DND-41 (cell line): ENCODE results near the gene OLFML1.

ENCODE experiments used
- ATAC-seq: fragments of 200-7000 bp; cut with Tn5 transposase; 3 replicates; pipeline ENCODE4 v1.9.1; 2021; ENCODE audit warnings: low read depth; ENCODE audit not compliant: insufficient read depth
- DNase-seq: peaks from one replicate; pipeline ENCODE4 v3.0.0-alpha.2; 2020
- H2AFZ ChIP-seq: 2 replicates; pipeline ENCODE4 v1.6.0; 2012; ENCODE audit warnings: low read depth, low read length
- H3K27ac ChIP-seq: 2 replicates; pipeline ENCODE4 v1.5.1; 2012; ENCODE audit warnings: low read length, inconsistent platforms
- H3K27me3 ChIP-seq: fragments of 200-600 bp; sonication (generic); 2 replicates; pipeline ENCODE4 v1.6.0; 2012; ENCODE audit warnings: low read length, mild to moderate bottlenecking, inconsistent platforms; ENCODE audit not compliant: insufficient read depth, poor library complexity
- H3K36me3 ChIP-seq: 2 replicates; pipeline ENCODE4 v1.5.1; 2012; ENCODE audit warnings: low read length, inconsistent platforms; ENCODE audit not compliant: insufficient read depth
- H3K4me1 ChIP-seq: 2 replicates; pipeline ENCODE4 v1.5.1; 2012; ENCODE audit warnings: mild to moderate bottlenecking, low read length; ENCODE audit not compliant: insufficient read depth
- H3K4me2 ChIP-seq: 2 replicates; pipeline ENCODE4 v1.6.0; 2012; ENCODE audit warnings: mild to moderate bottlenecking, moderate library complexity, low read length, inconsistent platforms; ENCODE audit not compliant: insufficient read depth
- H3K4me3 ChIP-seq, 2 experiments: fragments of 200-600 bp in 1 of 2; shearing (Covaris generic) in 1 of 2; 2 replicates each; pipeline ENCODE4 v1.5.1; 2012 to 2016; ENCODE audit warnings: inconsistent platforms in 2 of 2, low read length in 2 of 2, mild to moderate bottlenecking in 2 of 2, low read depth in 1 of 2, moderate library complexity in 1 of 2
- H3K79me2 ChIP-seq: 2 replicates; pipeline ENCODE4 v1.6.0; 2012; ENCODE audit warnings: low read length, inconsistent platforms; ENCODE audit not compliant: insufficient read depth
- H3K9ac ChIP-seq: 2 replicates; pipeline ENCODE4 v1.6.0; 2012; ENCODE audit warnings: low read depth, mild to moderate bottlenecking, inconsistent platforms, low read length, moderate library complexity
- H3K9me3 ChIP-seq: 2 replicates; pipeline ENCODE4 v1.5.1; 2012; ENCODE audit warnings: low read length, moderate library complexity, mild to moderate bottlenecking, inconsistent platforms; ENCODE audit not compliant: insufficient read depth, severe bottlenecking
- H4K20me1 ChIP-seq: 2 replicates; pipeline ENCODE4 v1.6.0; 2012; ENCODE audit warnings: low read length; ENCODE audit not compliant: insufficient read depth
- EZH2 ChIP-seq: IDR thresholded peaks from 3 replicates; pipeline ENCODE4 v1.6.1; 2012; ENCODE audit warnings: borderline replicate concordance, low read depth, mild to moderate bottlenecking, moderate library complexity, low read length, inconsistent platforms; ENCODE audit not compliant: severe bottlenecking
- TF ChIP-seq, protein P1 (sequence below): IDR thresholded peaks from 2 replicates; pipeline ENCODE4 v1.5.1; 2012; ENCODE audit warnings: borderline replicate concordance, low read length, moderate library complexity, mild to moderate bottlenecking; ENCODE audit not compliant: poor library complexity, severe bottlenecking; ENCODE audit errors: extremely low read depth

The OLFML1 gene

DNA sequence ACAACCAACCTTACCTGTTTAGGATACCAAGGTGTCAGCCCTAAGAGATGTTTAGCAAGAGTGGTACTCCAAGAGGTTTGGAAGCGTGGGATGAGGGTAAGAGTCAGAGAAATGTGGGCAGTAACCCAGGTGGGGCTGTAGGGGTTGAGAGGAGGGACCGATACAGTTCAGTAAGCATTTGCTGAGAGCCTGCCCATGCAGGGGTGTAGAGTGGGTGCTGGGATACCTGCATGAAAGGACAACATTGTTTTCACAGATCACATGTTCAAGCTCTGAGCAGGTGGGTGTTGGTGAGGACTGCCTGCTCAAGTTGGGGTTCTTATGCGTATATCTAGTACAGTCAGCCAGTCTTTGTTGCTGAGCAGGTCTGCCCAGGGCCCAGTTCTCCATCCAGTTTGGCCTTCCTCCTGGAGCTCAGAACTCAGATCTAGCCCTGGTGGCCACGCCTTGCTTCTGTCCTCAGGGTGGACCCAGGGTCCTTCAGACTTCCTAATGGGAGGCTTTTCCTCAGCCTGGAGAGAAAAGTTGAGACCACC lies 43.3 kb downstream of the OLFML1 start:
- Histone ChIP-seq H3K4me3 (no peak overlapping the region), H3K27me3 (peaks cover 5% of the 10 kb centered on the region), H2AFZ (no peak overlapping the region), H3K4me1 (no peaks in the 10 kb centered on the region), H4K20me1 (no peaks in the 10 kb centered on the region), H3K9ac (no peak overlapping the region), H3K4me2 (no peak overlapping the region), H3K27ac (no peak overlapping the region), H3K36me3 (no peaks in the 10 kb centered on the region), H3K79me2 (no peaks in the 10 kb centered on the region), H3K9me3 (no peaks in the 10 kb centered on the region)
- TF ChIP-seq, protein P1, sequence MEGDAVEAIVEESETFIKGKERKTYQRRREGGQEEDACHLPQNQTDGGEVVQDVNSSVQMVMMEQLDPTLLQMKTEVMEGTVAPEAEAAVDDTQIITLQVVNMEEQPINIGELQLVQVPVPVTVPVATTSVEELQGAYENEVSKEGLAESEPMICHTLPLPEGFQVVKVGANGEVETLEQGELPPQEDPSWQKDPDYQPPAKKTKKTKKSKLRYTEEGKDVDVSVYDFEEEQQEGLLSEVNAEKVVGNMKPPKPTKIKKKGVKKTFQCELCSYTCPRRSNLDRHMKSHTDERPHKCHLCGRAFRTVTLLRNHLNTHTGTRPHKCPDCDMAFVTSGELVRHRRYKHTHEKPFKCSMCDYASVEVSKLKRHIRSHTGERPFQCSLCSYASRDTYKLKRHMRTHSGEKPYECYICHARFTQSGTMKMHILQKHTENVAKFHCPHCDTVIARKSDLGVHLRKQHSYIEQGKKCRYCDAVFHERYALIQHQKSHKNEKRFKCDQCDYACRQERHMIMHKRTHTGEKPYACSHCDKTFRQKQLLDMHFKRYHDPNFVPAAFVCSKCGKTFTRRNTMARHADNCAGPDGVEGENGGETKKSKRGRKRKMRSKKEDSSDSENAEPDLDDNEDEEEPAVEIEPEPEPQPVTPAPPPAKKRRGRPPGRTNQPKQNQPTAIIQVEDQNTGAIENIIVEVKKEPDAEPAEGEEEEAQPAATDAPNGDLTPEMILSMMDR, result no peak
- TF ChIP-seq EZH2, result no peak
- ATAC-seq, result no peak
- DNase-seq, result no peak

DNA sequence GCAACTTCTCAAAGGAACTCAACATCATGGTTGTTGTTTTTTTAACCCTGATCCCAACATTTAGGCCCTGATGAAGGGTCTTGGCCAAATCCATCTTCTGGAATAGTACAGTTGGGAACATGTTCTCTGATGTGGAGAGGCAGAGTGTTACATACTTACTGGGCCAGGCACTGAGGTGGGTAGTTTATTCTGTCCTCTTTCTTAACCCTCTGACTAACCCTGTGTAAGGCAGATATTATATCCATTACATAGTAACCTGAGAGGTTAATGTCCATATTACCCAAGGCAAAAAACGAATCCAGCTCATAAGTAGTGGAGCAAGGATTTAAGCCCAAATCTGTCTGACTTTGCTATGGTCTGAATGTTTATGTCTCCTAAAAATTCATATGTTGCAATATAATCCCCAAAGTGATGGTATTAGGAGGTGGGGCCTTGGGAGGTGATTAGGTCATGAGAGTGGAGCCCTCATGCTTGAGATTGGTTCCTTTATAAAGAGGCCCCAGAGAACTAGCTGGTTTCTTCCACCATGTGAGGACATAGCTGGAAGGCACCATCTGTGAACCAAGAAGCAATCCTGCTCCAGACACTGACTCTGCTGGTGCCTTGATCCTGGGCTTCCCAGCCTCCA lies 44.8 kb downstream of the OLFML1 start:
- ATAC-seq (no peak), DNase-seq (no peak)
- Histone ChIP-seq H3K4me2 (no peak overlapping the region), H4K20me1 (no peaks in the 10 kb centered on the region), H3K9ac (no peak overlapping the region), H3K79me2 (no peaks in the 10 kb centered on the region), H3K4me1 (no peaks in the 10 kb centered on the region), H3K9me3 (no peaks in the 10 kb centered on the region), H3K27ac (no peak overlapping the region), H2AFZ (no peak overlapping the region), H3K36me3 (no peaks in the 10 kb centered on the region), H3K4me3 (no peak overlapping the region), H3K27me3 (peaks cover 5% of the 10 kb centered on the region)
- TF ChIP-seq EZH2, result no peak
- TF ChIP-seq, protein P1, result no peak

DNA sequence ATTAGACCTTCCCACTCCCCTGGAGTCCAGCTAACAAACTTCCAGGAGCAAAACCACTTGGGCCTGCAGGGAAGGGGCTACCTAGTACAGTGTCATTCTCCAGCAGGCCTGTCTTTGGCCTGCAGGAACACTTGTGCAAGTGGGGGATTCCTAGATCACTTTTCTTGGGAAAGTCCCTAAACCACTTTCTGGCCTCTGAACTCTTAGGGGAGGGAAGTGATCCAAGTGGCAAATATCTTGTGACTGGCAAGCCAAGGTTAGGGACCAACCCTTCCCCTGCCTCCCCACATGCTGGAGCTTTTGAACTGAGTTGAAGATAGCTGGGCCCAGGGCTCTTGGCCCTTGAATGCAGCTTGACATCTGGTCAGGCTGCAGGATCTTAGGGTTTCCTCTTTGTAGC lies 45.7 kb downstream of the OLFML1 start:
- no peak overlapping the region for H3K4me2 ChIP-seq
- peaks cover 5% of the 10 kb centered on the region for H3K27me3 ChIP-seq
- H3K36me3 ChIP-seq, result no peaks in the 10 kb centered on the region
- TF ChIP-seq EZH2, result no peak
- TF ChIP-seq, protein P1, result no peak
- H3K9ac ChIP-seq, result no peak overlapping the region
- H3K9me3 ChIP-seq, result no peaks in the 10 kb centered on the region
- H3K27ac ChIP-seq, result no peak overlapping the region
- H3K4me3 ChIP-seq, result no peak overlapping the region
- DNase-seq, result no peak
- H4K20me1 ChIP-seq, result no peaks in the 10 kb centered on the region
- ATAC-seq, result no peak
- H3K4me1 ChIP-seq, result no peaks in the 10 kb centered on the region
- no peaks in the 10 kb centered on the region for H3K79me2 ChIP-seq
- H2AFZ ChIP-seq, result no peak overlapping the region
